Ammon's horn (tissue), 1 donor: Measurements from ENCODE around the gene ZNF32.
"Not testable (repeated sequence)": the region's sequence is repeated elsewhere in the genome, so short reads cannot be mapped to it uniquely, and the experiment has no call there.

Experiments used
- DNase-seq: peaks from one replicate; pipeline ENCODE4 v3.0.0-alpha.2; 2016; ENCODE audit warnings: low spot score

Gene ZNF32

GRCh38 chr10:43680035-43680434 is 31.4 kb upstream of the ZNF32 start:
- DNase-seq = no peak

- DNase-seq = peak; percentile 87
Observed at GRCh38 chr10:43679509-43679908, 30.8 kb upstream of the ZNF32 start.

- DNase-seq = no peak
Observed at GRCh38 chr10:43678654-43679053, 30.0 kb upstream of the ZNF32 start.

GRCh38 chr10:43676901-43677300 is 28.2 kb upstream of the ZNF32 start:
- DNase-seq = no peak

GRCh38 chr10:43676331-43676730 is 27.6 kb upstream of the ZNF32 start:
- no peak for DNase-seq

GRCh38 chr10:43674553-43675210 is 26.0 kb upstream of the ZNF32 start:
- no peak for DNase-seq

GRCh38 chr10:43673471-43673870 is 24.8 kb upstream of the ZNF32 start:
- DNase-seq = no peak

GRCh38 chr10:43671659-43672531 is 23.2 kb upstream of the ZNF32 start:
- DNase-seq = peak; percentile 78

GRCh38 chr10:43669386-43669785 is 20.7 kb upstream of the ZNF32 start:
- DNase-seq = no peak

GRCh38 chr10:43667761-43668386 is 19.2 kb upstream of the ZNF32 start:
- DNase-seq = no peak

GRCh38 chr10:43667317-43667731 is 18.6 kb upstream of the ZNF32 start:
- DNase-seq = no peak

- no peak for DNase-seq
Observed at GRCh38 chr10:43666552-43666951, 17.9 kb upstream of the ZNF32 start.

- DNase-seq = no peak
Observed at GRCh38 chr10:43665054-43665453, 16.4 kb upstream of the ZNF32 start.

GRCh38 chr10:43658227-43658626 is 9.5 kb upstream of the ZNF32 start:
- DNase-seq = no peak

- DNase-seq = no peak
Observed at GRCh38 chr10:43655311-43655710, 6.6 kb upstream of the ZNF32 start.

GRCh38 chr10:43653746-43654145 is 5.1 kb upstream of the ZNF32 start:
- DNase-seq = no peak

GRCh38 chr10:43649185-43649523 is 473 bp upstream of the ZNF32 start:
- no peak for DNase-seq

GRCh38 chr10:43648095-43648397 is 635 bp downstream of the ZNF32 start:
- no peak for DNase-seq

- DNase-seq = no peak
Observed at GRCh38 chr10:43647576-43647975, 1.1 kb downstream of the ZNF32 start.

GRCh38 chr10:43645866-43646265 is 2.8 kb downstream of the ZNF32 start:
- DNase-seq = no peak

GRCh38 chr10:43644252-43644651 is 4.4 kb downstream of the ZNF32 start:
- DNase-seq = no peak

GRCh38 chr10:43640603-43641002 is 8.1 kb downstream of the ZNF32 start:
- DNase-seq = no peak

- DNase-seq = not testable (repeated sequence)
Observed at GRCh38 chr10:43635816-43636215, 12.9 kb downstream of the ZNF32 start.
